Suprapubic skin (tissue), 4 donors: Measurements from ENCODE around the gene PRR16.

Experiments
- EP300 ChIP-seq: sonication (generic); formaldehyde crosslinking; IDR thresholded peaks from one replicate; pipeline ENCODE4 v1.6.1; 2017; ENCODE audit warnings: antibody characterized with exemption
- POLR2AphosphoS5 ChIP-seq, 3 donors: sonication (generic); formaldehyde crosslinking; IDR thresholded peaks; one replicate each; pipeline ENCODE4 v1.6.1; 2017; ENCODE audit warnings: antibody characterized with exemption in 3 of 3
- TF ChIP-seq, protein P1 (sequence below), 2 donors: fragments of 200-600 bp in 1 of 2; fragments of 450-650 bp in 1 of 2; sonication (generic) in 1 of 2; IDR thresholded peaks; one replicate each; pipeline ENCODE4 v1.5.1; 2016 to 2019; ENCODE audit warnings: antibody characterized with exemption in 2 of 2, mild to moderate bottlenecking in 1 of 2, moderate library complexity in 1 of 2

DNA sequence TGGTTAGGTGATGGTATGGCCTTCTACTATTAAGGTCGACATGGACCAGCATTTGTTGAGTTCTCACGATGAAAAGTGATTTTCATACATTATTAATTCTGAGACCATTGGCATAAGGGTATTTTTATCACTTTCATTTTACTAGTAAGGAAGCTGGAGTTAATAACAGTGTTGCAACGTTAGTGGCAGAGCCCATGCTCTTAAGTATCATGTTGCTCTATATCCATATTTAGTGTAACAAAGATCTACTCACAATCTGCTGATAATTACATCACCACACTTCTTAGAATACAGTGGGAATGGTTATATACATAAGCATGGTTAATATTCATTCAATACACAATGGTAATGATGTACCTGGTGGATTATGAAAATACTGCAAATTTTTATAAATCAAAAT is 81.9 kb downstream of the PRR16 start:
- no peak for TF ChIP-seq POLR2AphosphoS5 (IDR thresholded peaks at IDR 0.05)
- TF ChIP-seq, protein P1, sequence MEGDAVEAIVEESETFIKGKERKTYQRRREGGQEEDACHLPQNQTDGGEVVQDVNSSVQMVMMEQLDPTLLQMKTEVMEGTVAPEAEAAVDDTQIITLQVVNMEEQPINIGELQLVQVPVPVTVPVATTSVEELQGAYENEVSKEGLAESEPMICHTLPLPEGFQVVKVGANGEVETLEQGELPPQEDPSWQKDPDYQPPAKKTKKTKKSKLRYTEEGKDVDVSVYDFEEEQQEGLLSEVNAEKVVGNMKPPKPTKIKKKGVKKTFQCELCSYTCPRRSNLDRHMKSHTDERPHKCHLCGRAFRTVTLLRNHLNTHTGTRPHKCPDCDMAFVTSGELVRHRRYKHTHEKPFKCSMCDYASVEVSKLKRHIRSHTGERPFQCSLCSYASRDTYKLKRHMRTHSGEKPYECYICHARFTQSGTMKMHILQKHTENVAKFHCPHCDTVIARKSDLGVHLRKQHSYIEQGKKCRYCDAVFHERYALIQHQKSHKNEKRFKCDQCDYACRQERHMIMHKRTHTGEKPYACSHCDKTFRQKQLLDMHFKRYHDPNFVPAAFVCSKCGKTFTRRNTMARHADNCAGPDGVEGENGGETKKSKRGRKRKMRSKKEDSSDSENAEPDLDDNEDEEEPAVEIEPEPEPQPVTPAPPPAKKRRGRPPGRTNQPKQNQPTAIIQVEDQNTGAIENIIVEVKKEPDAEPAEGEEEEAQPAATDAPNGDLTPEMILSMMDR (IDR thresholded peaks at IDR 0.05) = no peak
- TF ChIP-seq EP300 = no peak
